Spinal cord (tissue), 10 donors: ENCODE results near the gene PLA2G2F. TPM values are rescaled to one million over a fixed set of nuclear protein-coding genes. Genes with fewer than 3 reads are reported as not detected.

Experiments used
- DNase-seq, 6 donors: peaks; one replicate each; pipeline versions ENCODE4 v3.0.0 to v3.0.0-alpha.2; 2013 to 2015; ENCODE audit warnings: low spot score in 6 of 6, low read depth in 4 of 6
- H3K27ac ChIP-seq: one replicate; pipeline ENCODE4 v1.5.1; 2013; ENCODE audit warnings: low read depth, low read length, control low read depth
- H3K27me3 ChIP-seq: one replicate; pipeline ENCODE4 v1.6.1; 2013; ENCODE audit warnings: low read length; ENCODE audit not compliant: control insufficient read depth, insufficient read depth
- H3K36me3 ChIP-seq: one replicate; pipeline ENCODE4 v1.6.1; 2013; ENCODE audit warnings: low read length; ENCODE audit not compliant: control insufficient read depth, insufficient read depth
- H3K4me1 ChIP-seq: one replicate; pipeline ENCODE4 v1.6.1; 2013; ENCODE audit warnings: low read length; ENCODE audit not compliant: control insufficient read depth, insufficient read depth
- H3K4me3 ChIP-seq: one replicate; pipeline ENCODE4 v1.5.1; 2013; ENCODE audit warnings: low read depth, low read length, control low read depth
- H3K9me3 ChIP-seq: one replicate; pipeline ENCODE4 v1.6.1; 2013; ENCODE audit warnings: low read length; ENCODE audit not compliant: control insufficient read depth, insufficient read depth
- WGBS: methylation state at CpG from one replicate; pipeline ENCODE4 v1.1.5; 2013; ENCODE audit warnings: missing lambda C conversion rate; ENCODE audit not compliant: insufficient coverage; 5-methylcytosine and 5-hydroxymethylcytosine counted together
- polyA plus RNA-seq, 2 donors: library from polyadenylated mRNA; unstranded; fragments of 120-200 nt; gene quantifications; one replicate each; pipeline ENCODE4 v1.2.1, GENCODE V29; 2013; ENCODE audit not compliant: insufficient read length in 2 of 2
- total RNA-seq, 2 donors: library from RNA; depleted of rRNA in 1 of 2; stranded (reverse); fragments of 120-200 nt in 1 of 2; fragments of >200 nt in 1 of 2; gene quantifications; one replicate each; pipeline versions ENCODE4 v1.2.3 to v1.2.4, GENCODE V29; 2013 to 2014
- donor health status: healthy.

Gene PLA2G2F
- total and polyA plus RNA-seq, 4 donors = not detected

GRCh38 chr1:20139776-20140612, 871 bp downstream of the PLA2G2F start:
- DNase-seq = no peak
- no peak overlapping the region for H3K27ac ChIP-seq
- 90% methylated on average over 12 of the region's 13 CpGs for WGBS
- no peaks in the 10 kb centered on the region for H3K9me3 ChIP-seq
- no peaks in the 10 kb centered on the region for H3K27me3 ChIP-seq
- no peaks in the 10 kb centered on the region for H3K4me1 ChIP-seq
- no peaks in the 10 kb centered on the region for H3K36me3 ChIP-seq
- H3K4me3 ChIP-seq = no peak overlapping the region

GRCh38 chr1:20141001-20141400, 1.9 kb downstream of the PLA2G2F start:
- no peak overlapping the region for H3K27ac ChIP-seq
- no peaks in the 10 kb centered on the region for H3K36me3 ChIP-seq
- no peaks in the 10 kb centered on the region for H3K27me3 ChIP-seq
- 89% methylated on average over 9 of the region's 9 CpGs for WGBS
- no peak overlapping the region for H3K4me3 ChIP-seq
- no peaks in the 10 kb centered on the region for H3K9me3 ChIP-seq
- DNase-seq = no peak
- no peaks in the 10 kb centered on the region for H3K4me1 ChIP-seq

GRCh38 chr1:20141466-20141865, 2.3 kb downstream of the PLA2G2F start:
- Histone ChIP-seq H3K4me3 (no peak overlapping the region), H3K4me1 (no peaks in the 10 kb centered on the region), H3K27ac (no peak overlapping the region), H3K36me3 (no peaks in the 10 kb centered on the region), H3K9me3 (no peaks in the 10 kb centered on the region), H3K27me3 (no peaks in the 10 kb centered on the region)
- WGBS = 91% methylated on average over 7 of the region's 7 CpGs
- DNase-seq = no peak

DNA sequence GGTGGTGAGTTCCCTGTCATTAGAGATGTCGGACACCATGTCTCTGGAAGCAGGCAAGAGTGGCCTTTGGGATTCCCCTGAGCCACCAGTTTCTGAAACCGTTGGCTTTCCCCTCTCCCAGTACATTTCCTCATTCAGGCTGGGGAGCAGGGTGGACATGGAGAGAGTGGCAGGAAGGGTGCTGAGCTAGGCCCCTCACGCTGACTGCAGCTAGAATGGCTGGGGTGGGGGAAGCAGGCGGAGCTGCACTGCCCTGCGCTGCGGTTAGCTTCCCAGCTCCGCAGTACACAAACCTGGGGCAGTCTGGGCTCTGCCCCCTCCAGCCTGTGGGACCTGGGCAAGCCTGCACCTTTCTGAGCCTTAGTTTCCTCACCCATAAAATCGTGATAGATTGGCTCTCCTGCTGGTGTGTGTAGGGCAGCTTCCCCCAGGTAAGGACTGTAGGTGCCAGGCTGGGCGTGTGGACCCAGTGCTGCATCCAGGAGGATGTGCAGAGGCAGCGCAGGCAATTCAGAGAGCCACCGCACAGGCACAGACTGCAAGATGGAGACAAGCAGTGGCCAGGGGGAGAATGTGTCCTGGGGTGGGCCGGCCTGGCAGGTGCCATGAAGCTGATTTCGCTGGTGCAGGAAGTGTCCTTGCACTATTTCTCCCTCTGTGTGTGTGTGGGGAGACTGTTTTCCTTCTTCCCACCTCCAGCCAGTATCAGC, 3.0 kb downstream of the PLA2G2F start:
- H3K4me1 ChIP-seq = no peaks in the 10 kb centered on the region
- H3K27ac ChIP-seq = no peak overlapping the region
- WGBS = 90% methylated on average over 9 of the region's 13 CpGs
- H3K27me3 ChIP-seq = no peaks in the 10 kb centered on the region
- H3K36me3 ChIP-seq = no peaks in the 10 kb centered on the region
- DNase-seq = no peak
- H3K9me3 ChIP-seq = no peaks in the 10 kb centered on the region
- H3K4me3 ChIP-seq = no peak overlapping the region

DNA sequence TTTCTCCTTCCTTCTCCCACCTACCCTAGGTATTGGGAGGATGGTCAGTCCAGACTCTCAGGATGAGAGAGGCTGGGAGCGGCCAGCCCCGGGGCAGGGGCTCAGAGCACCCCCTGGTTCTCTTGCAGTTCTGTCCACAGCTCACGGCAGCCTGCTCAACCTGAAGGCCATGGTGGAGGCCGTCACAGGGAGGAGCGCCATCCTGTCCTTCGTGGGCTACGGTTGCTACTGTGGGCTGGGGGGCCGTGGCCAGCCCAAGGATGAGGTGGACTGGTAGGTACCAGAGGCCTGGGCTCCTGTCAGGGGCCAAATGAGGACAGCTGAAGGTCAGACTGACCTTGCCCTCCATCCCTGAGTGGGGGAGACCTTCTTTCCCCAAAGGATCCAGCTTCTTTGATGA, 4.2 kb downstream of the PLA2G2F start:
- WGBS = 95% methylated on average over 8 of the region's 8 CpGs
- no peak for DNase-seq

GRCh38 chr1:20143734-20144565, 4.8 kb downstream of the PLA2G2F start:
- Histone ChIP-seq H3K36me3 (no peaks in the 10 kb centered on the region), H3K4me1 (no peaks in the 10 kb centered on the region), H3K4me3 (no peak overlapping the region), H3K9me3 (no peaks in the 10 kb centered on the region), H3K27ac (no peak overlapping the region), H3K27me3 (no peaks in the 10 kb centered on the region)
- DNase-seq = no peak
- 74% methylated on average over 11 of the region's 13 CpGs for WGBS

More for the DNA sequence above, 4.2 kb downstream of the PLA2G2F start:
- Histone ChIP-seq H3K36me3 (no peaks in the 10 kb centered on the region), H3K4me3 (no peak overlapping the region), H3K9me3 (no peaks in the 10 kb centered on the region), H3K27me3 (no peaks in the 10 kb centered on the region), H3K27ac (no peak overlapping the region), H3K4me1 (no peaks in the 10 kb centered on the region)

DNA sequence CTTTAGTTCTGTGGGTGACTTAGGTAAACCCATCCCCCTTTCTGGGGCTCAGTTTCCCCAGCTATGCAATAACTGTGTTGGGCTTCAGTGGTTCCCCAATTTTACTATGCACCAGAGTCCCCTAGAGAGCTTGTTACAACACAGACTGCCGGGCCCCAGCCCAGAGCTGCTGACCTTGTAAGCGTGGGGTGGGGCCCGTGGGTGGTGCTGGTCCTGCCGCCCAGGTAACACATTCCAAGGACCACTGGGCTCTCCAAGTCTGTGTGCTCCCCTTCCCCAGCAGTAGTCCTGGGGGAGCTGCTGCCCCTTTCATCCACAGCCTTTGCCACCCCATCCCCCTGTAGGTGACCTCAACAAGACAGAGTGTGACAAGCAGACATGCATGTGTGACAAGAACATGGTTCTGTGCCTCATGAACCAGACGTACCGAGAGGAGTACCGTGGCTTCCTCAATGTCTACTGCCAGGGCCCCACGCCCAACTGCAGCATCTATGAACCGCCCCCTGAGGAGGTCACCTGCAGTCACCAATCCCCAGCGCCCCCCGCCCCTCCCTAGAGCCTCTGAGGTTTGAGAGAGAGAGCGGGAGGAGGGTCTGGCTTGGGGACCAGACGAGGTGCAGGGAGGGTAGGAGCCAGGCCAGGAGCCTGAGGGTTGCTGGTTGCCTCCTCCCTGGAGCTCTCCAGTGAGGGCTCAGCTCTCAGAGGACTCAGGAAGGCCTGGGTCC, 8.9 kb downstream of the PLA2G2F start:
- H3K9me3 ChIP-seq = no peaks in the 10 kb centered on the region
- no peaks in the 10 kb centered on the region for H3K27me3 ChIP-seq
- 80% methylated on average over 9 of the region's 13 CpGs for WGBS
- no peak for DNase-seq
- peaks cover 15% of the 10 kb centered on the region for H3K4me1 ChIP-seq
- no peak overlapping the region for H3K27ac ChIP-seq
- H3K36me3 ChIP-seq = peaks cover 2% of the 10 kb centered on the region
- H3K4me3 ChIP-seq = no peak overlapping the region

DNA sequence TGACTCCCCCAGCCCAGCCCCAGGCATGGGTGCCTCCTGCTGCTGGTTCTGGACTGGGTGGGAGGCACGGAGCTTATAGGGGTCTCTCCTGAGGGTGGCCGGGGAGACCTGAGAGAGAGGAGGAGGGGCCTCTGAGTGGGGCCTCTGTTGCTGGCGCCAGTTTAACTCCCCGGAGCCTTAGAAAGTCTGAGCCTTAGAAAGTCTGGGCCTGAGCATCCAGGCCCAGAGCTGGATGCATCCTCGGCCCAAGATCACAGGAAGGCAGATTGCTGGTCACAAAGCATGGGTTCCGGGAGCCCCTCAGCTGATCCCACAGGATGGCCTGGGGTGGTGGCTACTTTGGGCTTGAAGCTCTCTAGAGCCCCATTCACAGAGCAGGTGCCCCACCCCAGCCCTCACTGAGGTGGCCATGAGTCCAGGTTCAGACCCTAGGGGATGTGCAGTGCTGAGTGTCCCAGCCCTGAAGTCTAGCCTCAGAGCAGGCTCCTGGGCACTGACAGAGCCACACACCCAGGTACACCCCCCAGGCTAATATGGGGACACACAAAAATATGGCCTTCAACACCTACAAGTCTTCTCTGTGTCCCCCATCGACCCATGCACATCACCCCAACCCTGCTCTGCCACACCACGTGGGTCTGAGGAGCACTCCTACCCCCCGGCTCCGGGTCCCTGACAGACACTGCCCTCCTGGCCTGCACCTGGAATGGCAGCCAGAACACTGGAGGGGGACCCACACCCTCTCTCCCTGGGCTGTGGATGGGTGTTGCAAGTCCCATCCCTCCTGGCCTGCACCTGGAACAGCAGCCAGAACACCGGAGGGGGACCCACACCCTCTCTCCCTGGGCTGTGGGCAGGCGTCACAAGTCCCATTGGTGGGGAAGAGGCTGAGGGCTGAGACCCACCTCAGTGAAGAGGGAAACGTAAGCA, 9.7 kb downstream of the PLA2G2F start:
- Histone ChIP-seq H3K4me1 (peaks cover 22% of the 10 kb centered on the region), H3K4me3 (no peak overlapping the region), H3K27ac (no peak overlapping the region), H3K27me3 (no peaks in the 10 kb centered on the region), H3K36me3 (peaks cover 2% of the 10 kb centered on the region), H3K9me3 (no peaks in the 10 kb centered on the region)
- no peak for DNase-seq
- whole genome bisulfite sequencing = 88% methylated on average over 12 of the region's 13 CpGs
